ENCODE data around the gene SELENOO. TPM values are rescaled to one million over a fixed set of nuclear protein-coding genes. Genes with fewer than 3 reads are reported as not detected.
A peak's percentile ranks its signal among the peaks of the same experiment; 100 is the strongest.

SELENOO gene
- total and polyA plus RNA-seq, 2 of the 13 experiments (the other 11 are each of a cell fraction or from before 2014, with no cell fraction given): 14.4 to 19.0 TPM

- FAIRE-seq (no peak), ATAC-seq (peak; percentile 42), DNase-seq (ENCODE audit: low spot score) (peak; percentile 44)
- Histone ChIP-seq H3K9me3 (ENCODE audit: low read length) (no peaks in the 10 kb centered on the region), H3K27me3 (ENCODE audit: control insufficient read depth in 1 of 2, insufficient read depth in 2 of 2, low read length in 2 of 2) (no peaks in the 10 kb centered on the region), H3K4me3 (replicated peaks in 1 of 3; ENCODE audit: insufficient read depth in 1 of 3, low read depth in 2 of 3, low read length in 3 of 3) (no peak overlapping the region), H3K27ac (ENCODE audit: extremely low read length, insufficient read depth, low read length) (no peak overlapping the region), H3K79me2 (ENCODE audit: insufficient read depth, low read length) (no peaks in the 10 kb centered on the region), H3K4me1 (ENCODE audit: insufficient read depth, low read length) (peaks cover 11% of the 10 kb centered on the region), H3K9ac (ENCODE audit: insufficient read depth, low read depth, low read length) (no peak overlapping the region), H3K36me3 (replicated peaks in 1 of 2; ENCODE audit: control insufficient read depth in 1 of 2, insufficient read depth in 2 of 2, low read length in 2 of 2) (peaks cover 20 to 48% of the 10 kb centered on the region in 2 experiments; a peak in 4 of 5 replicates), H3K4me2 (ENCODE audit: low read depth, low read length) (peak overlapping the region; percentile 12; the same call in 1 of the 2 replicates), H4K20me1 (ENCODE audit: insufficient read depth, low read length) (no peaks in the 10 kb centered on the region), H2AFZ (ENCODE audit: low read length) (no peak overlapping the region)
- WGBS (ENCODE audit: low lambda C conversion rate): 87% methylated on average over 14 of the region's 24 CpGs
- intact Hi-C loops (cut with micrococcal nuclease; ENCODE audit: unreplicated experiment) (no loop called here), in situ Hi-C loops (cut with HindIII; ENCODE audit: extremely low pct_ligation_motif_present, low pct_unique_long_range_greater_than_20kb) (no loop called here)
- POLR2A ChIA-PET: interaction anchor here (0.6 kb wide), 1 partner anchor 26 kb away, joined by 4 read pairs; no protein-coding TSS in a partner anchor
- CTCF ChIA-PET (ENCODE audit: low intra/inter-chr PET ratio, low total read pairs): no interaction called here
- BruUV-seq (replicated peaks): no TSS peak
- TF ChIP-seq HDAC1 (CRISPR knock-in tag; IDR thresholded peaks at IDR 0.05): peak; percentile 56
- TF ChIP-seq, protein P1, sequence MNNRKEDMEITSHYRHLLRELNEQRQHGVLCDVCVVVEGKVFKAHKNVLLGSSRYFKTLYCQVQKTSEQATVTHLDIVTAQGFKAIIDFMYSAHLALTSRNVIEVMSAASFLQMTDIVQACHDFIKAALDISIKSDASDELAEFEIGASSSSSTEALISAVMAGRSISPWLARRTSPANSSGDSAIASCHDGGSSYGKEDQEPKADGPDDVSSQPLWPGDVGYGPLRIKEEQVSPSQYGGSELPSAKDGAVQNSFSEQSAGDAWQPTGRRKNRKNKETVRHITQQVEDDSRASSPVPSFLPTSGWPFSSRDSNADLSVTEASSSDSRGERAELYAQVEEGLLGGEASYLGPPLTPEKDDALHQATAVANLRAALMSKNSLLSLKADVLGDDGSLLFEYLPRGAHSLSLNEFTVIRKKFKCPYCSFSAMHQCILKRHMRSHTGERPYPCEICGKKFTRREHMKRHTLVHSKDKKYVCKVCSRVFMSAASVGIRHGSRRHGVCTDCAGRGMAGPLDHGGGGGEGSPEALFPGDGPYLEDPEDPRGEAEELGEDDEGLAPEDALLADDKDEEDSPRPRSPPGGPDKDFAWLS (CRISPR knock-in tag; IDR thresholded peaks at IDR 0.05; ENCODE audit: borderline replicate concordance): no peak
- TF ChIP-seq HIVEP1 (CRISPR knock-in tag; IDR thresholded peaks at IDR 0.05): peak; percentile 67; the same call in 1 of the 2 replicates
- 0 out of 2 replicates have a peak, but pooled peaks have one; percentile 31 for TF ChIP-seq NR2F6 (IDR thresholded peaks at IDR 0.05)
- peak; percentile 48; the same call in 1 of the 2 replicates for TF ChIP-seq NR2F6 (CRISPR knock-in tag; IDR thresholded peaks at IDR 0.05)
- TF ChIP-seq SPEN (CRISPR knock-in tag; IDR thresholded peaks at IDR 0.05; ENCODE audit: low read depth): peak; percentile 36; the same call in 1 of the 2 replicates
- TF ChIP-seq, protein P2, sequence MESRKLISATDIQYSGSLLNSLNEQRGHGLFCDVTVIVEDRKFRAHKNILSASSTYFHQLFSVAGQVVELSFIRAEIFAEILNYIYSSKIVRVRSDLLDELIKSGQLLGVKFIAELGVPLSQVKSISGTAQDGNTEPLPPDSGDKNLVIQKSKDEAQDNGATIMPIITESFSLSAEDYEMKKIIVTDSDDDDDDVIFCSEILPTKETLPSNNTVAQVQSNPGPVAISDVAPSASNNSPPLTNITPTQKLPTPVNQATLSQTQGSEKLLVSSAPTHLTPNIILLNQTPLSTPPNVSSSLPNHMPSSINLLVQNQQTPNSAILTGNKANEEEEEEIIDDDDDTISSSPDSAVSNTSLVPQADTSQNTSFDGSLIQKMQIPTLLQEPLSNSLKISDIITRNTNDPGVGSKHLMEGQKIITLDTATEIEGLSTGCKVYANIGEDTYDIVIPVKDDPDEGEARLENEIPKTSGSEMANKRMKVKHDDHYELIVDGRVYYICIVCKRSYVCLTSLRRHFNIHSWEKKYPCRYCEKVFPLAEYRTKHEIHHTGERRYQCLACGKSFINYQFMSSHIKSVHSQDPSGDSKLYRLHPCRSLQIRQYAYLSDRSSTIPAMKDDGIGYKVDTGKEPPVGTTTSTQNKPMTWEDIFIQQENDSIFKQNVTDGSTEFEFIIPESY (CRISPR knock-in tag; IDR thresholded peaks at IDR 0.05): peak; percentile 81
- peak; percentile 14; the same call in 1 of the 2 replicates for TF ChIP-seq CTCF (CRISPR knock-in tag; IDR thresholded peaks at IDR 0.05)
- TF ChIP-seq ZNF788 (CRISPR knock-in tag; IDR thresholded peaks at IDR 0.05; ENCODE audit: borderline replicate concordance): 0 out of 2 replicates have a peak, but pooled peaks have one; percentile 23
- no peak for TF ChIP-seq NFKB2 (CRISPR knock-in tag; IDR thresholded peaks at IDR 0.05; ENCODE audit: borderline replicate concordance)
- TF ChIP-seq PATZ1 (CRISPR knock-in tag; IDR thresholded peaks at IDR 0.05): peak; percentile 70
- TF ChIP-seq PRDM4 (CRISPR knock-in tag; IDR thresholded peaks at IDR 0.05; ENCODE audit: borderline replicate concordance): no peak
- no peak for TF ChIP-seq JUN (CRISPR knock-in tag; IDR thresholded peaks at IDR 0.05)
Measured at GRCh38 chr22:50225200-50225969, 24.6 kb downstream of the SELENOO start.

All from HepG2 (cell line).